Measurements from ENCODE around the gene INO80C.

INO80C gene

GRCh38 chr18:35444636-35445035, 53.1 kb downstream of the INO80C start:
- DNase-seq, result no peak
- H3K27me3 ChIP-seq, result no peaks in the 10 kb centered on the region
- intact Hi-C loops (cut with DNase I; ENCODE audit: low total_unique reads), result no loop called here

GRCh38 chr18:35443847-35444246, 53.9 kb downstream of the INO80C start:
- no peaks in the 10 kb centered on the region for H3K9me3 ChIP-seq
- peaks cover 0 to 7% (median 0%) of the 10 kb centered on the region in 4 donors for H3K4me1 ChIP-seq
- TF ChIP-seq CTCF (IDR thresholded peaks at IDR 0.05), result no peak
- no peak overlapping the region for H3K27ac ChIP-seq
- no peak overlapping the region for H3K4me3 ChIP-seq
- no peaks in the 10 kb centered on the region for H3K36me3 ChIP-seq
- no peak for DNase-seq
- H3K27me3 ChIP-seq, result no peaks in the 10 kb centered on the region
- intact Hi-C loops (cut with DNase I; ENCODE audit: low total_unique reads), result no loop called here

More at GRCh38 chr18:35444636-35445035, 53.1 kb downstream of the INO80C start:
- peaks cover 0 to 7% (median 0%) of the 10 kb centered on the region in 4 donors for H3K4me1 ChIP-seq
- no peak overlapping the region for H3K27ac ChIP-seq
- TF ChIP-seq CTCF (IDR thresholded peaks at IDR 0.05), result no peak
- no peaks in the 10 kb centered on the region for H3K9me3 ChIP-seq
- no peaks in the 10 kb centered on the region for H3K36me3 ChIP-seq
- H3K4me3 ChIP-seq, result no peak overlapping the region

GRCh38 chr18:35443434-35443833, 54.3 kb downstream of the INO80C start:
- Histone ChIP-seq H3K27me3 (no peaks in the 10 kb centered on the region), H3K4me3 (no peak overlapping the region), H3K4me1 (peaks cover 0 to 7% (median 0%) of the 10 kb centered on the region in 4 donors), H3K9me3 (no peaks in the 10 kb centered on the region), H3K36me3 (no peaks in the 10 kb centered on the region), H3K27ac (no peak overlapping the region)
- DNase-seq, result no peak
- intact Hi-C loops (cut with DNase I; ENCODE audit: low total_unique reads), result no loop called here
- no peak for TF ChIP-seq CTCF (IDR thresholded peaks at IDR 0.05)

GRCh38 chr18:35442701-35443100, 55.1 kb downstream of the INO80C start:
- Histone ChIP-seq H3K9me3 (no peaks in the 10 kb centered on the region), H3K27ac (no peak overlapping the region), H3K4me1 (peaks cover 0 to 7% (median 0%) of the 10 kb centered on the region in 4 donors), H3K27me3 (no peaks in the 10 kb centered on the region), H3K36me3 (no peaks in the 10 kb centered on the region), H3K4me3 (no peak overlapping the region)
- intact Hi-C loops (cut with DNase I; ENCODE audit: low total_unique reads), result no loop called here
- DNase-seq, result no peak
- TF ChIP-seq CTCF (IDR thresholded peaks at IDR 0.05), result no peak

- Histone ChIP-seq H3K4me3 (no peak overlapping the region), H3K9me3 (no peaks in the 10 kb centered on the region), H3K27me3 (no peaks in the 10 kb centered on the region), H3K4me1 (peaks cover 0 to 11% (median 0%) of the 10 kb centered on the region in 4 donors), H3K36me3 (no peaks in the 10 kb centered on the region), H3K27ac (no peak overlapping the region)
- intact Hi-C loops (cut with DNase I; ENCODE audit: low total_unique reads), result no loop called here
- no peak for DNase-seq
- TF ChIP-seq CTCF (IDR thresholded peaks at IDR 0.05), result no peak
These were observed 55.7 kb downstream of the INO80C start for GRCh38 chr18:35441857-35442595.
